Subcutaneous adipose tissue (tissue), 4 donors: ENCODE data around the gene CISH. TPM values are rescaled to one million over a fixed set of nuclear protein-coding genes. Genes with fewer than 3 reads are reported as not detected.

Experiments used
- CTCF ChIP-seq: fragments of 450-650 bp; IDR thresholded peaks from one replicate; pipeline ENCODE4 v1.5.1; 2016; ENCODE audit warnings: low read depth, mild to moderate bottlenecking, control low read depth, antibody characterized with exemption, moderate library complexity
- total RNA-seq, 4 donors: library from RNA; depleted of rRNA; stranded (reverse); fragments of >200 nt; gene quantifications; one replicate each; pipeline ENCODE4 v1.1.0, GENCODE V29; 2016

Gene CISH
- total RNA-seq, 4 donors from 2014 or later = 3.5 to 25.9 (median 11.0) TPM

DNA sequence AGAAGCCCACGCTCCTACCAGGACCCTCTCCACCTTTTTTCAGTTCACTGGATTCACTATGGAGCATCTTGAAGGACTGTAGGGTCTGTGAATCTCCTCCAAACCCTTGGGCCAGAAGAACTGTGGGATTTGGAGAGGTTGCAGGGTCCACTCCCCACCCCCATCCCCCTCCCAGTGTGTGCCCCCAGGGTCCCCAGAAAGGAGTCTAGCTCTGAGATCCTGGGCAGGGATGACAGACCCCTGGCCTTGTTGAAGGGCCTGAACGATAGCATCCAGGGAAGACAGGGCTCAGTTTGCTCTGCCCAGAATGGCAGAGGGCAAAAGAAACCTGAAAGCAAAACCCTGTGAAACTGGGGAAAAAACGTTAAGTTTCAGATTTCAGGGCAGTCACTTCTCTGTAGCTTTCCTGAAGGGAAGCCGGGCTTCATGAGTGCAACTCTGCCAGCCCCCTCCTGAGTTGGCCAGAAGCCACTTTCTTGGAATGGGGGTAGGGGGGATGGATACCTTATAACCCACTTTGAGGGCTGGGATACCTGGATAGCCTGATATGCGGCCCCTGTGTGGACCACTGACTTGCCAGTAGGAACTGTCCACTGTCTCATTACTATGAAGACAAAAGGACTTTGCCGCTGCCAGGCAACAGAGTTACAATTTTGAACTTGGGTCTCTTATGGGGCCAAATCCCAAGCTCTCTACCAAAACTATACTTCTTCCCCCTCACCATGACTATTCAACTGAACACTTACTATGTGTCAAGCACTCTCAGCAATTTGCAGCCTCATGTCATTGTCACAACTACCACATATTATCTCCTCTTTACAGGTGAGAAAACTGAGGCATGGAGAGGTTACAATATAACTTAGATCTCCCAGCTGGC is 1.6 kb upstream of the CISH start:
- no peak for TF ChIP-seq CTCF

DNA sequence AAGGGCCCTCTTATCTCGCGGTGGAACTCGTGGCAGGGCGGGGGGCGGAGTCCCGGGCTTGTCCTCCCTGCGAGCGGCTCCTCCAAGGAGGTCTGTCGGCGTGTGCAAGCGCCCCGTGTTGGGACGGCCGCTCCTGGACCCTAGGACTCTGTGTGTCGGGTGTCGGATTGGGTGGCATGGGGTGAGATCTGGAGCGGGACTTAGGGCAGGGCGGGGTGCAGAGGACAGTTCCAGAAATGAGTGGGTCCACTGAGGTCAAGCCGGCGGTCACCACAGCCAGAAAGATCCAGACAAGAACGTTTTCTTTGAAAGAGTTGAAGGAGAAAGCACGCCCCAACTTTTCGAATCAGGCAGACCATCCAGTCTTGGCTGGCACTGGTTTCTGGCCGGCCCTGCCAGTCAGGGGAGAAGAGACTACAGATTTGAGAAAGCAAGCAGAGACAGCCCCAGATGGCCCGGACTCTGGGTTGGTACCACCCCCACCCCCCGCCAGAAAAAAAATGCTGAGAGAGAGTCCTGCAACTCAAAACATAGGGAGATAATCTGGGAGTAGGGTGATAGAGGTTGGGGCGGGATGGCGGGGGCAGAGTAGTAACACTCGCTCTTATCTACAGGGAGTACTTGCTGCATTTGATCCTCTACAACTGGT is 784 bp upstream of the CISH start:
- no peak for TF ChIP-seq CTCF

DNA sequence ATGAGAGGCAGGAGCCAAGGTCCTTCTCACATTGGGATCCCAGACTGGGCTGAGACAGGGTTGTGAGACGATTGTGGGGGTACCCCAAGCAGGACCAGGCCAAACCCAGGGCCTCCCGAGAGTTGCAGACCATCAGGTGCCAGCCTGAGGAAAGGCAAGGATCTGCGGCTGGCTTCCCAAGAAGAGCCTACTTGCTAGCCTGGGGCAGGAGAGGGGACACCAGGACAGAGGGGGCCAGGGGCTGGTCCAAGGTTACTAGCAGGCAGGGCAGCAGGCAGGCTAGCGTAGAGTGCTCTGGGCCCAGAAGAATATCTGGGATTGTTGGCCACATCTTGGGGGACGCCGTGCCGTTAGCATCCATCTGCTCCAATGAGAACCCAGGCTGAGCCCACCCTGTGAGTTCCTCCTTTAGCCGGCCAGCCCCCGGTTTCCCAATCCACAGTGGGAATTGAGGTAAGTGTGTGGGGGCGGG is 546 bp downstream of the CISH start:
- no peak for TF ChIP-seq CTCF

DNA sequence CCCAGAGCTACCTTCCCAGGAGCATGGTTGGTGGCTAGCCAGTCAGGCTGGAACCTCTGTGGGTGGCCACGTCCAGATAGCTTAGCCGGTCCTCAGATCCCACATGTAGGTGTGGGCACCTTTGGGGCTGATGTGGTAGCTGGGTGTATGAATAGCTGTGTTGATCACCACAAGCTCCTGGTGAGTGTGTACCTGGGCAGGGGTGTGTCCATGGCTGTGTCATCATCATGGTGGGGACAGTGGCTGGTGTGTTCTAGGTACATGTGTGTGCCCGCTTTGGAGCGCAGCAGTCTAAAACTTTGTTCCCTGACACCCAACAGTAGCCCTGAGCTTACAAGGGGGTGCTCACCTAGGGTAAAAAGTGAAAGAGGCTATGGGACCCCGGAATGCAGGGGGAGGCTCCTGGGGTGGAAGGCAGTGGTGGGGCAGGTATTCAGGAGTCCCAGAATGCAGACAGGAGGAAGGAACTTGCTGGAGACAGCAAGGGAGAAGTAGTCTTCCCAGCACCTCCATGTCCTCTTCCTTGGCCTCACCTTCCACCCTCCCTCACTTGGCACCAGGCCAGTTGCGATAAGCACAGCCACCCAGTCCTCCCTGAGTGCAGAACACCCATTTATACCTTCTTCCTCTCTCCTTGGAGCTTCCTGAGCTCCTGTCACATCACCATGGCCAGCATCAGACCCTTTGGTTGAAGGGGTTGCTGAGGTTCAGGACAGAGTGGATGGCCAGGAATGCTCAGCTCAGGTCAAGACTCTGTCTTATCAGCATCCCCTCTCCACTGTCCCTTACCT is 1.2 kb downstream of the CISH start:
- TF ChIP-seq CTCF = no peak

DNA sequence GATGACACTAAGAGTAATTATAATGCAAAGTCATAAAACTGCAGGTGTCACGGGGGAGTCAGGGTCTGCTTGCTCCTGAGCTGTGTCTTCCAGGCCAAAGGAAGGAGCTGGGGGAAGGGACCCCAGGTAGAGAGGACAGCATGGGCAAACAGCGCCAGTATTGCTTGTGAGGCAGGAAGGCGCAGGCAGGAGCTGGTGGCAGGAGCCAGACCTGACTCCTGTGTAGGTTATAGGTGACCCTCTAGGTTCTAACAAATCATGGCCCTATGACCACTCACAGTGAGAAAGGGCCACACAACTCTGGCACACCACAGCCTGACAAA is 1.9 kb downstream of the CISH start:
- no peak for TF ChIP-seq CTCF

DNA sequence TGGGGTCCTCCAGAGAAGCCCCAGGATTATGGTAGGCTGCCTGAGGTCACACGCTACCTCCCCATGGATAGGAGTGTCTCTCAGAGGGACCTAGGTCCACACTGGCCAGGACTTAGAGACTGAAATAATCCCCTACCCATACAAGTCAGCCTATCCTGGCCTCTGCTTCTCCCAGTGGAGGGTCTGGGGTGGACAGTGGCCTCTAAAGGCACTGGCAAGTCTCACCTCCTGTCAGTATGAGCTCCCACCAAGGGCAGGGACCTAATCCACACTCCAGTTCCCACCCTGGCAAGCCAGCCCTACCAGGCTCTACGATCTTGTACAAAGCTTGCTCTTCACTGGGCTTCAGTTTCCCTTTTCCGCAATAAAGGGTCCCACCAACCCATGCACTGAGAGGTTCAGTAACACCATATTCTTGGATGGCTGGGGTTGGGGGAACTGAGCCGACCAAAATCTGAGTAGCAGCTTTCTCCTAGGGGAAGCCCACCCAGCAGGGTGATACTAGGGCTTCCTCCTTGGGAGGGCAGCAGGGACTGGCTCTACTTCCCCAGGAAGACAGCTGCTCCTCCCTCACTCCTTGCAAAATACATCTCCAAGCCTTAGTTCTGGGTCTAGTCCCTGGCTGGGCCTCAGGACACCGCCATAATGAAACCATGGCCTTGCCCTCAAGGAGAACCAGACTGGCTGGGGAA is 2.4 kb downstream of the CISH start:
- no peak for TF ChIP-seq CTCF
